Measurements from ENCODE around the gene SERPINB11. TPM values are rescaled to one million over a fixed set of nuclear protein-coding genes. Genes with fewer than 3 reads are reported as not detected.
"Not testable (repeated sequence)": the region's sequence is repeated elsewhere in the genome, so short reads cannot be mapped to it uniquely, and the experiment has no call there.

SERPINB11 gene
- total and polyA plus RNA-seq, 2 donors (not counting 1 experiment from before 2014, with no cell fraction given): not detected

GRCh38 chr18:63757541-63757940 is 54.8 kb downstream of the SERPINB11 start:
- Mint-ChIP-seq H3K27ac (no peak overlapping the region), H3K9me3 (ENCODE audit: insufficient read depth) (peaks cover 8% of the 10 kb centered on the region), H3K4me1 (no peaks in the 10 kb centered on the region), H3K4me3 (no peak overlapping the region), H3K27me3 (peaks cover 3% of the 10 kb centered on the region)
- peaks cover 0 to 8% (median 4%) of the 10 kb centered on the region in 3 donors for H3K9me3 ChIP-seq (ENCODE audit: control extremely low read depth in 1 of 3, control insufficient read depth in 2 of 3, insufficient read depth in 1 of 3, low read length in 2 of 3)
- no peak for TF ChIP-seq EZH2 (IDR thresholded peaks at IDR 0.05; ENCODE audit: borderline replicate concordance, insufficient read depth, low read depth, low read length, poor library complexity, severe bottlenecking)
- TF ChIP-seq, protein P1, sequence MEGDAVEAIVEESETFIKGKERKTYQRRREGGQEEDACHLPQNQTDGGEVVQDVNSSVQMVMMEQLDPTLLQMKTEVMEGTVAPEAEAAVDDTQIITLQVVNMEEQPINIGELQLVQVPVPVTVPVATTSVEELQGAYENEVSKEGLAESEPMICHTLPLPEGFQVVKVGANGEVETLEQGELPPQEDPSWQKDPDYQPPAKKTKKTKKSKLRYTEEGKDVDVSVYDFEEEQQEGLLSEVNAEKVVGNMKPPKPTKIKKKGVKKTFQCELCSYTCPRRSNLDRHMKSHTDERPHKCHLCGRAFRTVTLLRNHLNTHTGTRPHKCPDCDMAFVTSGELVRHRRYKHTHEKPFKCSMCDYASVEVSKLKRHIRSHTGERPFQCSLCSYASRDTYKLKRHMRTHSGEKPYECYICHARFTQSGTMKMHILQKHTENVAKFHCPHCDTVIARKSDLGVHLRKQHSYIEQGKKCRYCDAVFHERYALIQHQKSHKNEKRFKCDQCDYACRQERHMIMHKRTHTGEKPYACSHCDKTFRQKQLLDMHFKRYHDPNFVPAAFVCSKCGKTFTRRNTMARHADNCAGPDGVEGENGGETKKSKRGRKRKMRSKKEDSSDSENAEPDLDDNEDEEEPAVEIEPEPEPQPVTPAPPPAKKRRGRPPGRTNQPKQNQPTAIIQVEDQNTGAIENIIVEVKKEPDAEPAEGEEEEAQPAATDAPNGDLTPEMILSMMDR (IDR thresholded peaks at IDR 0.05): no peak
- H4K20me1 ChIP-seq (ENCODE audit: control insufficient read depth, insufficient read depth, low read length, poor library complexity, severe bottlenecking): no peaks in the 10 kb centered on the region
- no peaks in the 10 kb centered on the region for H3K36me3 ChIP-seq (replicated peaks in 1 of 2; ENCODE audit: control extremely low read depth in 1 of 2, control insufficient read depth in 1 of 2, extremely low read depth in 1 of 2, insufficient read depth in 2 of 2, low read length in 1 of 2)
- intact Hi-C loops (cut with micrococcal nuclease): no loop called here
- no peak overlapping the region for H3K4me3 ChIP-seq (ENCODE audit: control extremely low read depth in 1 of 5, extremely low read depth in 1 of 5, insufficient read depth in 1 of 5, low read depth in 2 of 5, low read length in 4 of 5)
- H2AFZ ChIP-seq (ENCODE audit: insufficient read depth, low read depth, low read length, poor library complexity, severe bottlenecking): no peak overlapping the region
- H3K27ac ChIP-seq (ENCODE audit: low read length in 2 of 2): no peak overlapping the region
- POLR2A ChIA-PET: no interaction called here
- no peaks in the 10 kb centered on the region for H3K79me2 ChIP-seq (ENCODE audit: control insufficient read depth, insufficient read depth, low read length)
- no peaks in the 10 kb centered on the region for H3K27me3 ChIP-seq (replicated peaks in 1 of 4; ENCODE audit: control extremely low read depth in 1 of 4, control insufficient read depth in 3 of 4, insufficient read depth in 4 of 4, low read length in 3 of 4)
- H3K9ac ChIP-seq (ENCODE audit: low read length): no peak overlapping the region
- H3K4me2 ChIP-seq (replicated peaks; ENCODE audit: low read depth, low read length, poor library complexity, severe bottlenecking): no peak overlapping the region
- H3K4me1 ChIP-seq (ENCODE audit: control insufficient read depth in 2 of 2, insufficient read depth in 2 of 2, low read length in 2 of 2): no peaks in the 10 kb centered on the region
- CTCF ChIA-PET: no interaction called here
- ATAC-seq (ENCODE audit: low read depth) (no peak), DNase-seq (no peak)

DNA sequence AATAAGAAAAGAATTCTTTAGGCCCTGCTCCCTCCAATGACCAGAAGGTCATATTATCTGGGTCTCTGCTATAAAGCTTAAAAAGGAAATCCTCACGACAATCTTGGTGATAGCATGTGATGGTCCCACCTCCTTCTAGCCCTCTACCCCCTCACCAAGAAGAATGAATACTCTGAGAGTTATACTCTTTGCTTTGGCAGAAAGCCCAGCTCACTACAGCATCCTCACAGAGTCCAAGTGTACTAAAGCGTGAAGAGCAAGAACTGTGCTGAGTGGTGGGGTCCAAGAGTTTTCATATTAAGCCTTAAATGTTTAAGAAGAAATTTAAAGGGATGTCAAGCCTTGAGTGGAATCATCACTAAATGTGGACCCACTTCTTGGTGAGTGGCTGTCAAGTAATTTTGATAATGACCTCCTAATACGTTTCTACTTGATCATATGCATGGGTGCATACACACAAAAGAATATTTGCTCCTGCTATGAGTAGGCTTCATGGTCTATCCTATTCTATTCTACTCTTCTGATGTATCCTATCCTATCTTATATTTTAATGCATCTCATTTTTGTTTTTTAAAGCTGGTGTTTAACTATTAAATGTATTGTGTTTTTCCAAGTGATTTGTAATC is 56.0 kb downstream of the SERPINB11 start:
- Histone ChIP-seq H3K27ac (ENCODE audit: low read length in 2 of 2) (no peak overlapping the region), H3K27me3 (replicated peaks in 1 of 4; ENCODE audit: control extremely low read depth in 1 of 4, control insufficient read depth in 3 of 4, insufficient read depth in 4 of 4, low read length in 3 of 4) (no peaks in the 10 kb centered on the region), H3K79me2 (ENCODE audit: control insufficient read depth, insufficient read depth, low read length) (no peaks in the 10 kb centered on the region), H2AFZ (ENCODE audit: insufficient read depth, low read depth, low read length, poor library complexity, severe bottlenecking) (no peak overlapping the region), H3K36me3 (replicated peaks in 1 of 2; ENCODE audit: control extremely low read depth in 1 of 2, control insufficient read depth in 1 of 2, extremely low read depth in 1 of 2, insufficient read depth in 2 of 2, low read length in 1 of 2) (no peaks in the 10 kb centered on the region), H3K4me1 (ENCODE audit: control insufficient read depth in 2 of 2, insufficient read depth in 2 of 2, low read length in 2 of 2) (no peaks in the 10 kb centered on the region), H3K4me2 (replicated peaks; ENCODE audit: low read depth, low read length, poor library complexity, severe bottlenecking) (no peak overlapping the region), H3K9ac (ENCODE audit: low read length) (no peak overlapping the region), H3K9me3 (ENCODE audit: control extremely low read depth in 1 of 3, control insufficient read depth in 2 of 3, insufficient read depth in 1 of 3, low read length in 2 of 3) (peaks cover 0 to 8% (median 4%) of the 10 kb centered on the region in 3 donors), H3K4me3 (ENCODE audit: control extremely low read depth in 1 of 5, extremely low read depth in 1 of 5, insufficient read depth in 1 of 5, low read depth in 2 of 5, low read length in 4 of 5) (no peak overlapping the region), H4K20me1 (ENCODE audit: control insufficient read depth, insufficient read depth, low read length, poor library complexity, severe bottlenecking) (no peaks in the 10 kb centered on the region)
- intact Hi-C loops (cut with micrococcal nuclease): no loop called here
- H3K27ac Mint-ChIP-seq: no peak overlapping the region
- peaks cover 8% of the 10 kb centered on the region for H3K9me3 Mint-ChIP-seq (ENCODE audit: insufficient read depth)
- CTCF ChIA-PET: interaction anchor here (0.8 kb wide), 1 partner anchor 17 kb away, joined by 3 read pairs; no protein-coding TSS in a partner anchor
- POLR2A ChIA-PET: no interaction called here
- no peaks in the 10 kb centered on the region for H3K27me3 Mint-ChIP-seq
- ATAC-seq (ENCODE audit: low read depth): no peak
- H3K4me3 Mint-ChIP-seq: no peak overlapping the region
- DNase-seq: no peak
- no peak for TF ChIP-seq EZH2 (IDR thresholded peaks at IDR 0.05; ENCODE audit: borderline replicate concordance, insufficient read depth, low read depth, low read length, poor library complexity, severe bottlenecking)
- TF ChIP-seq, protein P1 (IDR thresholded peaks at IDR 0.05): no peak
- no CpG with 5 or more reads among the region's 3 CpGs for WGBS (ENCODE audit: insufficient coverage)
- no peaks in the 10 kb centered on the region for H3K4me1 Mint-ChIP-seq

- H3K9ac ChIP-seq (ENCODE audit: low read length); intact Hi-C loops (cut with micrococcal nuclease); DNase-seq; H3K4me1 Mint-ChIP-seq; H4K20me1 ChIP-seq (ENCODE audit: control insufficient read depth, insufficient read depth, low read length, poor library complexity, severe bottlenecking); H3K4me3 ChIP-seq (ENCODE audit: control extremely low read depth in 1 of 5, extremely low read depth in 1 of 5, insufficient read depth in 1 of 5, low read depth in 2 of 5, low read length in 4 of 5); H3K27ac ChIP-seq (ENCODE audit: low read length in 2 of 2); H3K27ac Mint-ChIP-seq; POLR2A ChIA-PET; H2AFZ ChIP-seq (ENCODE audit: insufficient read depth, low read depth, low read length, poor library complexity, severe bottlenecking); H3K27me3 ChIP-seq (replicated peaks in 1 of 4; ENCODE audit: control extremely low read depth in 1 of 4, control insufficient read depth in 3 of 4, insufficient read depth in 4 of 4, low read length in 3 of 4); H3K4me1 ChIP-seq (ENCODE audit: control insufficient read depth in 2 of 2, insufficient read depth in 2 of 2, low read length in 2 of 2); H3K4me3 Mint-ChIP-seq; H3K4me2 ChIP-seq (replicated peaks; ENCODE audit: low read depth, low read length, poor library complexity, severe bottlenecking); H3K79me2 ChIP-seq (ENCODE audit: control insufficient read depth, insufficient read depth, low read length); ATAC-seq (ENCODE audit: low read depth); H3K9me3 Mint-ChIP-seq (ENCODE audit: insufficient read depth); H3K27me3 Mint-ChIP-seq; H3K9me3 ChIP-seq (ENCODE audit: control extremely low read depth in 1 of 3, control insufficient read depth in 2 of 3, insufficient read depth in 1 of 3, low read length in 2 of 3); H3K36me3 ChIP-seq (replicated peaks in 1 of 2; ENCODE audit: control extremely low read depth in 1 of 2, control insufficient read depth in 1 of 2, extremely low read depth in 1 of 2, insufficient read depth in 2 of 2, low read length in 1 of 2); CTCF ChIA-PET: not testable (repeated sequence)
- WGBS (ENCODE audit: insufficient coverage): 100% methylated on average over 1 of the region's 2 CpGs
Measured at GRCh38 chr18:63759786-63760185, 57.0 kb downstream of the SERPINB11 start.

All from B cell (primary cell).